HCT116 (cell line): ENCODE data around the gene CTIF. TPM values are rescaled to one million over a fixed set of nuclear protein-coding genes. Genes with fewer than 3 reads are reported as not detected.

Experiments used
- ATAC-seq: fragments of 200-7000 bp; cut with Tn5 transposase; 2 replicates; pipeline ENCODE4 v1.9.1; 2020; ENCODE audit warnings: mild to moderate bottlenecking, moderate library complexity
- BruUV-seq: library from RNA; stranded (reverse); fragments of 400-500 nt; replicated peaks from 2 replicates; lab custom pipeline; 2021; lab: Mats Ljungman, UMichigan
- CTCF ChIA-PET: fragments of 300-600 bp; sonication (Branson Sonifier 250); formaldehyde crosslinking; loops from one replicate; lab custom pipeline; 2021; ENCODE audit warnings: antibody characterized with exemption; lab: Charles Lee
- POLR2A ChIA-PET: fragments of 300-600, 350-600 bp; sonication (Branson Sonifier 250); formaldehyde crosslinking; loops from one replicate; lab custom pipeline; 2021; ENCODE audit warnings: antibody characterized with exemption; lab: Charles Lee
- RAD21 ChIA-PET, 2 experiments: fragments of 300-600 bp; sonication (Branson Sonifier 250); formaldehyde crosslinking; loops; one replicate each; lab custom pipeline; 2023; ENCODE audit warnings: low total read pairs in 2 of 2; ENCODE audit not compliant: uncharacterized antibody in 2 of 2, unreplicated experiment in 2 of 2, low non-redundant PET in 1 of 2; lab: Charles Lee
- DNase-seq: peaks from one replicate; pipeline ENCODE4 v3.0.0-alpha.2; 2010; ENCODE audit warnings: low read depth, low spot score
- H2AFZ ChIP-seq: fragments of 200-600 bp; shearing (Covaris generic), sonication (generic); 2 replicates; pipeline ENCODE4 v1.6.1; 2017; ENCODE audit warnings: low read depth, mixed run types, mixed read lengths, antibody characterized with exemption, low read length; ENCODE audit not compliant: poor library complexity, severe bottlenecking
- H3K27ac ChIP-seq: 2 replicates; pipeline ENCODE4 v1.5.1; 2012; ENCODE audit warnings: low read depth, low read length
- H3K27me3 ChIP-seq: fragments of 200-600 bp; sonication (generic); 2 replicates; pipeline ENCODE4 v1.6.1; 2016; ENCODE audit warnings: mixed run types, low read length, mixed read lengths; ENCODE audit not compliant: insufficient read depth
- H3K36me3 ChIP-seq, 2 experiments: fragments of 200-500 bp in 1 of 2; fragments of 200-600 bp in 1 of 2; sonication (Bioruptor generic) in 1 of 2; sonication (generic) in 1 of 2; 2 replicates each; pipeline versions ENCODE4 v1.5.1 to v1.6.1; 2014 to 2016; ENCODE audit warnings: low read length in 2 of 2, inconsistent platforms in 1 of 2, mixed read lengths in 1 of 2, mixed run types in 1 of 2; ENCODE audit not compliant: insufficient read depth in 2 of 2, control insufficient read depth in 1 of 2
- H3K4me1 ChIP-seq, 2 experiments: fragments of 200-600 bp in 1 of 2; sonication (generic) in 1 of 2; 2 replicates each; pipeline versions ENCODE4 v1.5.1 to v1.6.1; 2012 to 2017; ENCODE audit warnings: low read length in 2 of 2, inconsistent platforms in 1 of 2, mild to moderate bottlenecking in 1 of 2, mixed read lengths in 1 of 2, mixed run types in 1 of 2, moderate library complexity in 1 of 2; ENCODE audit not compliant: insufficient read depth in 2 of 2, control insufficient read depth in 1 of 2
- H3K4me2 ChIP-seq: fragments of 200-600 bp; sonication (generic); 2 replicates; pipeline ENCODE4 v1.6.1; 2017; ENCODE audit warnings: mixed run types, low read length, mixed read lengths
- H3K4me3 ChIP-seq, 2 experiments: fragments of 200-600 bp in 1 of 2; sonication (generic) in 1 of 2; replicated peaks in 1 of 2; 2 replicates each; pipeline ENCODE4 v1.5.1; 2011 to 2016; ENCODE audit warnings: low read length in 2 of 2, control low read depth in 1 of 2, low read depth in 1 of 2, mild to moderate bottlenecking in 1 of 2, mixed read lengths in 1 of 2, mixed run types in 1 of 2
- H3K79me2 ChIP-seq: fragments of 200-600 bp; sonication (generic); 2 replicates; pipeline ENCODE4 v1.6.1; 2017; ENCODE audit warnings: mild to moderate bottlenecking, mixed run types, low read length, moderate library complexity, mixed read lengths; ENCODE audit not compliant: insufficient read depth
- H3K9ac ChIP-seq: fragments of 200-600 bp; sonication (generic); 2 replicates; pipeline ENCODE4 v1.6.1; 2016; ENCODE audit warnings: low read length, mixed read lengths
- H3K9me2 ChIP-seq: fragments of 200-600 bp; sonication (generic), shearing (Covaris generic); 2 replicates; pipeline ENCODE4 v1.6.1; 2017; ENCODE audit warnings: mixed run types, mild to moderate bottlenecking, moderate library complexity; ENCODE audit not compliant: insufficient read depth
- H3K9me3 ChIP-seq, 2 experiments: fragments of 200-500 bp in 1 of 2; fragments of 200-600 bp in 1 of 2; sonication (Bioruptor generic) in 1 of 2; sonication (generic) in 1 of 2; 2 replicates each; pipeline ENCODE4 v1.6.1; 2014 to 2017; ENCODE audit warnings: low read length in 2 of 2, mixed read lengths in 2 of 2, inconsistent platforms in 1 of 2, low read depth in 1 of 2, mild to moderate bottlenecking in 1 of 2, mixed run types in 1 of 2, moderate library complexity in 1 of 2; ENCODE audit not compliant: control insufficient read depth in 1 of 2, insufficient read depth in 1 of 2
- H4K20me1 ChIP-seq: fragments of 200-600 bp; sonication (generic), shearing (Covaris generic); 2 replicates; pipeline ENCODE4 v1.6.1; 2017; ENCODE audit warnings: mixed run types, mild to moderate bottlenecking, moderate library complexity; ENCODE audit not compliant: insufficient read depth
- ATF3 ChIP-seq: IDR thresholded peaks from 2 replicates; pipeline ENCODE4 v1.6.1; 2012
- CBX3 ChIP-seq: IDR thresholded peaks from 2 replicates; pipeline ENCODE4 v1.6.1; 2012; ENCODE audit warnings: low read depth
- CEBPB ChIP-seq: IDR thresholded peaks from 2 replicates; pipeline ENCODE4 v1.6.1; 2012; ENCODE audit warnings: low read depth
- ELF1 ChIP-seq: IDR thresholded peaks from 2 replicates; pipeline ENCODE4 v1.6.1; 2012; ENCODE audit warnings: low read depth, borderline replicate concordance
- EZH2 ChIP-seq: fragments of 200-600 bp; sonication (generic); IDR thresholded peaks from 2 replicates; pipeline ENCODE4 v1.6.1; 2017; ENCODE audit warnings: antibody characterized with exemption, mixed run types
- FOSL1 ChIP-seq: IDR thresholded peaks from 2 replicates; pipeline ENCODE4 v1.6.1; 2012; ENCODE audit warnings: low read depth
- RAD21 ChIP-seq: IDR thresholded peaks from 2 replicates; pipeline ENCODE4 v1.6.1; 2012; ENCODE audit warnings: low read depth, mild to moderate bottlenecking
- SIN3A ChIP-seq: IDR thresholded peaks from 2 replicates; pipeline ENCODE4 v1.6.1; 2012; ENCODE audit warnings: low read depth
- SP1 ChIP-seq: IDR thresholded peaks from 2 replicates; pipeline ENCODE4 v1.6.1; 2012; ENCODE audit warnings: low read depth
- SRF ChIP-seq: IDR thresholded peaks from 2 replicates; pipeline ENCODE4 v1.6.1; 2012; ENCODE audit warnings: low read depth
- YY1 ChIP-seq: IDR thresholded peaks from 2 replicates; pipeline ENCODE4 v1.6.1; 2011; ENCODE audit warnings: low read length, low read depth, moderate library complexity, mild to moderate bottlenecking; ENCODE audit not compliant: insufficient replicate concordance; ENCODE audit errors: extremely low read depth
- ZNF274 ChIP-seq: fragments of 200-500 bp; sonication (Bioruptor generic); IDR thresholded peaks from 2 replicates; pipeline ENCODE4 v1.6.1; 2014; ENCODE audit warnings: mild to moderate bottlenecking, low read depth, low read length, inconsistent platforms
- intact Hi-C: fragments of 100-400 bp; cut with micrococcal nuclease; formaldehyde crosslinking; loops from 2 replicates; pipeline ENCODE4 v1.10.0; 2022
- total RNA-seq: library from RNA; stranded (reverse); gene quantifications from one replicate; pipeline ENCODE4 v1.2.1, GENCODE V29; 2021; ENCODE audit not compliant: unreplicated experiment
- TF ChIP-seq, protein P1 (sequence below): IDR thresholded peaks from 2 replicates; pipeline ENCODE4 v1.6.1; 2012

The CTIF gene
- total RNA-seq, 1 experiment from 2014 or later = 19.7 TPM

DNA sequence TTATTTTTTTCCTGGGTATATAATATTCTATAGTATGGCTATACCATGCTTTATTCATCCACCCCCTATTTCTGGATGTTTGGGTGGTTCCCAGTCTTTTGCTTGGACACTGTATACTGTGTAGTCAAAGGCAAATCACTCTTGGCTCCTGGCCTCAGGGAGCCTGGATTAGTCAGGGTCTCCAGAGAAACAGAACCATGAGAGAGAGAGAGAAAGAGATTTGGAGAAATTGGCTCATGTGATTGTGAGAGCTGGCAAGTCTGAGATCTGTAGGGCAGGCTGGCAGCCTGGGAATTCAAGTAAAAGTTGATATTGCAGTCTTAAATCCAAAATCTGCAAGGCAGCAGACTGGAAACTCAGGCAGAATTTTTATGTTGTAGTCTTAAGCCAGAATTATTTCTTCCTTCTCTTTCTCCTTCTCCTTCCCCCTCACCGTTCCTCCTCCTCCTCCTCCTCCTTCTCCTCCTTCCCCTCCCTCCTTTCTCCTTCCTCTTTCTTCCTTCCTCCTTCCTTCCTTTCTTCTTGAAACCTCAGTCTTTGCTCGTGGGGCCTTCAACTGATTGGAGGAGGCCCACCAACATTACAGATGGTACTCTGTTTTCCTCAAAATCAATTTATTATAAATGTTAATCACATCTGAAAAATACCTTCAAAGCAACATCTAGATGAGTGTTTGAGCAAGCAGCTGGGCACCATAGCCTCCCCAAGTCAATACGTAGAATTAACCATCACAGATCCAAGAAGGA is 33.0 kb downstream of the CTIF start (continued):
- TF ChIP-seq SRF (no peak), ELF1 (no peak), CBX3 (no peak), EZH2 (no peak), RAD21 (no peak), FOSL1 (no peak), CEBPB (no peak), SP1 (no peak), SIN3A (no peak), ATF3 (no peak), ZNF274 (no peak)
- TF ChIP-seq, protein P1, sequence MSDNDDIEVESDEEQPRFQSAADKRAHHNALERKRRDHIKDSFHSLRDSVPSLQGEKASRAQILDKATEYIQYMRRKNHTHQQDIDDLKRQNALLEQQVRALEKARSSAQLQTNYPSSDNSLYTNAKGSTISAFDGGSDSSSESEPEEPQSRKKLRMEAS = no peak

- TF ChIP-seq SRF (no peak), CBX3 (no peak), SP1 (no peak), EZH2 (no peak), ZNF274 (no peak), SIN3A (no peak), YY1 (no peak), ATF3 (no peak), ELF1 (no peak)
- TF ChIP-seq, all 23 proteins: peak for 0
- ATAC-seq = no peak
- peaks cover 5 to 20% of the 10 kb centered on the region in 2 experiments for H3K4me1 ChIP-seq
These were observed 33.7 kb downstream of the CTIF start for GRCh38 chr18:48572402-48573126.

More at GRCh38 chr18:48572402-48573126, 33.7 kb downstream of the CTIF start:
- H3K36me3 ChIP-seq = no peaks in the 10 kb centered on the region
- CTCF ChIA-PET = no interaction called here
- no peaks in the 10 kb centered on the region for H3K9me2 ChIP-seq
- RAD21 ChIA-PET = no interaction called here
- H3K4me3 ChIP-seq = no peak overlapping the region
- no peak overlapping the region for H2AFZ ChIP-seq
- no peaks in the 10 kb centered on the region for H3K27me3 ChIP-seq
- H3K27ac ChIP-seq = no peak overlapping the region
- no peaks in the 10 kb centered on the region for H3K79me2 ChIP-seq
- no peaks in the 10 kb centered on the region for H4K20me1 ChIP-seq
- DNase-seq = no peak
- no peaks in the 10 kb centered on the region; a peak in 1 of 4 replicates for H3K9me3 ChIP-seq
- no TSS peak for BruUV-seq
- intact Hi-C loops = no loop called here
- POLR2A ChIA-PET = no interaction called here
- peak overlapping the region; percentile 28; the same call in 1 of the 2 replicates for H3K4me2 ChIP-seq
- H3K9ac ChIP-seq = no peak overlapping the region
